A673 (cell line): Measurements from ENCODE around the gene C7orf57. TPM values are rescaled to one million over a fixed set of nuclear protein-coding genes. Genes with fewer than 3 reads are reported as not detected.
A peak's percentile ranks its signal among the peaks of the same experiment; 100 is the strongest.
"Not testable (repeated sequence)": the region's sequence is repeated elsewhere in the genome, so short reads cannot be mapped to it uniquely, and the experiment has no call there.

Experiments used
- BruUV-seq: library from RNA; stranded (reverse); fragments of 400-500 nt; replicated peaks from 2 replicates; lab custom pipeline; 2021; lab: Mats Ljungman, UMichigan
- CTCF ChIA-PET: fragments of 300-600 bp; sonication (Branson Sonifier 250); formaldehyde crosslinking; loops from one replicate; lab custom pipeline; 2022; ENCODE audit warnings: antibody characterized with exemption; lab: Charles Lee
- POLR2A ChIA-PET: fragments of 300-600 bp; sonication (Branson Sonifier 250); formaldehyde crosslinking; loops from one replicate; lab custom pipeline; 2022; ENCODE audit warnings: antibody characterized with exemption; ENCODE audit not compliant: low non-redundant PET; lab: Charles Lee
- DNase-seq: peaks from one replicate; pipeline ENCODE4 v3.0.0-alpha.2; 2015; ENCODE audit warnings: low spot score
- H3K27ac ChIP-seq: fragments of 200-600 bp; sonication (generic); 2 replicates; pipeline ENCODE4 v1.5.1; 2016; ENCODE audit warnings: mixed run types, low read depth, mild to moderate bottlenecking, mixed read lengths, antibody characterized with exemption, low read length; ENCODE audit not compliant: poor library complexity, severe bottlenecking
- H3K27me3 ChIP-seq: fragments of 200-600 bp; sonication (generic); replicated peaks from 2 replicates; pipeline ENCODE4 v1.6.1; 2017; ENCODE audit warnings: mixed run types, low read depth, mild to moderate bottlenecking, mixed read lengths, antibody characterized with exemption, low read length; ENCODE audit not compliant: insufficient read depth, poor library complexity
- H3K36me3 ChIP-seq: fragments of 200-600 bp; sonication (generic); 2 replicates; pipeline ENCODE4 v1.6.1; 2016; ENCODE audit warnings: mixed run types, mild to moderate bottlenecking, mixed read lengths, antibody characterized with exemption, low read length; ENCODE audit not compliant: insufficient read depth, poor library complexity, severe bottlenecking
- H3K4me1 ChIP-seq: fragments of 200-600 bp; sonication (generic); 2 replicates; pipeline ENCODE4 v1.6.1; 2017; ENCODE audit warnings: mixed run types, mild to moderate bottlenecking, mixed read lengths, antibody characterized with exemption, low read length; ENCODE audit not compliant: insufficient read depth, poor library complexity, severe bottlenecking
- H3K4me3 ChIP-seq: fragments of 200-600 bp; sonication (generic); 2 replicates; pipeline ENCODE4 v1.5.1; 2016; ENCODE audit warnings: low read depth, mixed run types, mild to moderate bottlenecking, mixed read lengths, low read length; ENCODE audit not compliant: poor library complexity, severe bottlenecking
- H3K9me3 ChIP-seq: fragments of 200-600 bp; sonication (generic); 2 replicates; pipeline ENCODE4 v1.6.1; 2016; ENCODE audit warnings: mixed run types, low read depth, mild to moderate bottlenecking, mixed read lengths, antibody characterized with exemption, low read length; ENCODE audit not compliant: poor library complexity, severe bottlenecking
- EZH2 ChIP-seq: fragments of 200-600 bp; sonication (generic); IDR thresholded peaks from 2 replicates; pipeline ENCODE4 v1.6.1; 2017; ENCODE audit warnings: borderline replicate concordance, low read depth, mild to moderate bottlenecking, mixed read lengths, antibody characterized with exemption, low read length; ENCODE audit not compliant: poor library complexity, severe bottlenecking
- intact Hi-C: fragments of 100-400 bp; cut with micrococcal nuclease; formaldehyde crosslinking; loops from one replicate; pipeline ENCODE4 v1.10.0; 2022; ENCODE audit not compliant: unreplicated experiment
- total RNA-seq: library from RNA; stranded (reverse); gene quantifications from 2 replicates; pipeline ENCODE4 v1.2.3, GENCODE V29; 2021
- TF ChIP-seq, protein P1 (sequence below): fragments of 300-800, 200-600 bp; sonication (generic); conservative IDR thresholded peaks from 2 replicates; pipeline ENCODE4 v1.5.1; 2017; ENCODE audit warnings: low read depth, mild to moderate bottlenecking, antibody characterized with exemption, low read length, moderate library complexity, mixed read lengths

The C7orf57 gene
- total RNA-seq, 1 experiment from 2014 or later: not detected

DNA sequence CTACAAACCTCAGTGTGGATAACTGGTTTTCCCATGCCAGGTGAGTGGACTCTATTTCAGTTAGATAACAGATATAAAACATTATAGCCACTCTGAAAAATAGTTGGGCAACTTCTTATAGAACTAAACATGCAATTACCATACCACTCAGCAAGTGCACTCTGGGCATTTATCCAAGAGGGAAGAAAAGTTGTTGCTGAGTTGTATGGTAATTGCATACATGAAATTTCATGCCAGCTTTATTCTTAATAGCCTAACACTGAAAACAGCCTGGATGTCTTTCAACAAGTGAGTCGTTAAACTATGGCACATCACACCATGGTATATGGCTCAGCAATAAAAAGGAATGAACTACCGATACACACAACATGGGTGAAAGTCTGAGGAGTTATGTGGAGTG lies 43.1 kb downstream of the C7orf57 start:
- POLR2A ChIA-PET: no interaction called here
- intact Hi-C loops: no loop called here
- Histone ChIP-seq H3K4me3 (no peak overlapping the region), H3K27ac (no peak overlapping the region), H3K27me3 (no peaks in the 10 kb centered on the region), H3K9me3 (no peaks in the 10 kb centered on the region), H3K4me1 (peaks cover 5% of the 10 kb centered on the region), H3K36me3 (no peaks in the 10 kb centered on the region)
- BruUV-seq: no TSS peak
- DNase-seq: peak; percentile 92
- CTCF ChIA-PET: no interaction called here
- no peak for TF ChIP-seq EZH2
- TF ChIP-seq, protein P1, sequence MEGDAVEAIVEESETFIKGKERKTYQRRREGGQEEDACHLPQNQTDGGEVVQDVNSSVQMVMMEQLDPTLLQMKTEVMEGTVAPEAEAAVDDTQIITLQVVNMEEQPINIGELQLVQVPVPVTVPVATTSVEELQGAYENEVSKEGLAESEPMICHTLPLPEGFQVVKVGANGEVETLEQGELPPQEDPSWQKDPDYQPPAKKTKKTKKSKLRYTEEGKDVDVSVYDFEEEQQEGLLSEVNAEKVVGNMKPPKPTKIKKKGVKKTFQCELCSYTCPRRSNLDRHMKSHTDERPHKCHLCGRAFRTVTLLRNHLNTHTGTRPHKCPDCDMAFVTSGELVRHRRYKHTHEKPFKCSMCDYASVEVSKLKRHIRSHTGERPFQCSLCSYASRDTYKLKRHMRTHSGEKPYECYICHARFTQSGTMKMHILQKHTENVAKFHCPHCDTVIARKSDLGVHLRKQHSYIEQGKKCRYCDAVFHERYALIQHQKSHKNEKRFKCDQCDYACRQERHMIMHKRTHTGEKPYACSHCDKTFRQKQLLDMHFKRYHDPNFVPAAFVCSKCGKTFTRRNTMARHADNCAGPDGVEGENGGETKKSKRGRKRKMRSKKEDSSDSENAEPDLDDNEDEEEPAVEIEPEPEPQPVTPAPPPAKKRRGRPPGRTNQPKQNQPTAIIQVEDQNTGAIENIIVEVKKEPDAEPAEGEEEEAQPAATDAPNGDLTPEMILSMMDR: no peak

DNA sequence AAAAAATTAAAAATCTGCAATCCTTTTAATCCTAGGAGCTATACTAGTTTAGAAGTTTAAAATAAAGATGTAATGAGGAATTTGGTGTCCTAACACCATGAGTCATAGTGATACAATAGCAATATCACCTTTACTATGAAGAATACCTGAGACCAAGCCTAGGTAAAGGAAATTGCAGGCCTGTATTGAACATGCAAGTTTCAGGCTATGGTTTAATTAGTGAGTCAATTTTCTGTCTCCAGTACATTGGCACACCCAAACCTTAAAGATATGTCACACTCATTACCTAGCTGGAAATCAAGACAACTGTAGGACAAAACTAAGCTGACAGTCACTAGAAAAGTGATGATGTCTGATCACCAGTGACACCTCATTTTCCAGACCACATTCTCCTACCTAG lies 47.0 kb downstream of the C7orf57 start:
- H3K4me1 ChIP-seq, H3K27ac ChIP-seq: not testable (repeated sequence)

DNA sequence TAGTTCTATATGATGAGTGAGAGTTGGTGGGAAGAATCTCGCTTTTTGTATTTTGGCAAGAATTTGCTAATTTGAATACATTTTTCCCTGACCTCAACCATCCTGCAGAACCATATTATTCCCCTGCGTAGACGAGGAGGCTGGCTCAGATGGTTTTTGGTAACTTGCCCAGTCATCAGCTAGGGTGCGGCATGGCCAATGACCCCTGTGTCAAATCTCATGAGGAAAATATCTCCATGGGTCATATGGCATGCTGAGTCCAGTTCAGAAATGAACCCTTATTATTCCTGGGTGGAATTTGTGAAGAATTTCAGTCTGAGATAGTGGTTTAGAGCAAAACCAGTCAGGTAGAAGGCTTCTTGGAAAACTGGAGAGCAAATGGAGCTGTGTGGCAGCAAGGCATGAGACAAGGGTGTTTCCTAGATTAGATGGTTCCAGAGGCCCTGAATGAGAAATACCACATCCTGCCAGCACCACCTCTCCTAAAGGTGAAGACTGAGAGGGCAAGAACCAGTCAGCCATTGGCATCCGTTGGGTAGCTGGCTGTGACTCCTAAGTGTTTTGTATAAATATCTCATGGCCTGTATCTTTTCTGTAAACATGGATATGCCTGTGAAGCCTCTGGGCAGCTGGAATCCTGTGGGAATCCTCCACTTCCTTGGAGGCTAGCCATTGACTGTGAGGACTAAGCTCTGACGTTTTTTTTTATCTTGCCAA lies 47.9 kb downstream of the C7orf57 start:
- intact Hi-C loops: no loop called here
- Histone ChIP-seq H3K36me3 (no peaks in the 10 kb centered on the region), H3K9me3 (no peaks in the 10 kb centered on the region), H3K27ac (no peak overlapping the region), H3K27me3 (no peaks in the 10 kb centered on the region), H3K4me1 (peaks cover 5% of the 10 kb centered on the region), H3K4me3 (no peak overlapping the region)
- no peak for DNase-seq
- TF ChIP-seq, protein P1: no peak
- no peak for TF ChIP-seq EZH2
- POLR2A ChIA-PET: no interaction called here
- CTCF ChIA-PET: no interaction called here
- no TSS peak for BruUV-seq

More for the DNA sequence above, 47.0 kb downstream of the C7orf57 start:
- CTCF ChIA-PET, H3K36me3 ChIP-seq, H3K4me3 ChIP-seq, H3K9me3 ChIP-seq, DNase-seq, intact Hi-C loops, H3K27me3 ChIP-seq, BruUV-seq, POLR2A ChIA-PET: not testable (repeated sequence)
